OCI-LY7 (cell line): Measurements from ENCODE around the gene TCF23. TPM values are rescaled to one million over a fixed set of nuclear protein-coding genes. Genes with fewer than 3 reads are reported as not detected.

Source experiments
- BruUV-seq: library from RNA; stranded (reverse); fragments of 400-500 nt; replicated peaks from 2 replicates; lab custom pipeline; 2021; lab: Mats Ljungman, UMichigan
- CTCF ChIA-PET: fragments of 300-600 bp; sonication (Branson Sonifier 250); formaldehyde crosslinking; loops from one replicate; lab custom pipeline; 2022; ENCODE audit warnings: antibody characterized with exemption; ENCODE audit not compliant: unreplicated experiment; lab: Charles Lee
- POLR2A ChIA-PET: fragments of 300-600 bp; sonication (Branson Sonifier 250); formaldehyde crosslinking; loops from one replicate; lab custom pipeline; 2022; ENCODE audit warnings: antibody characterized with exemption; lab: Charles Lee
- DNase-seq: peaks from one replicate; pipeline ENCODE4 v3.0.0-alpha.2; 2015; ENCODE audit warnings: low spot score
- H2AFZ ChIP-seq: fragments of 200-600 bp; sonication (generic), shearing (Covaris generic); 2 replicates; pipeline ENCODE4 v1.6.1; 2014; ENCODE audit warnings: mild to moderate bottlenecking, antibody characterized with exemption, low read length, moderate library complexity
- H3K27ac ChIP-seq: fragments of 200-600 bp; sonication (generic); 2 replicates; pipeline ENCODE4 v1.5.1; 2014; ENCODE audit warnings: mixed run types, low read depth, mild to moderate bottlenecking, moderate library complexity, low read length, inconsistent platforms; ENCODE audit not compliant: poor library complexity, severe bottlenecking
- H3K36me3 ChIP-seq: fragments of 200-600 bp; sonication (generic); 2 replicates; pipeline ENCODE4 v1.6.1; 2014; ENCODE audit warnings: mild to moderate bottlenecking, antibody characterized with exemption, low read length, moderate library complexity, mixed read lengths; ENCODE audit not compliant: insufficient read depth
- H3K4me1 ChIP-seq: fragments of 200-600 bp; sonication (generic); 2 replicates; pipeline ENCODE4 v1.5.1; 2014; ENCODE audit warnings: mild to moderate bottlenecking, low read length; ENCODE audit not compliant: insufficient read depth, poor library complexity, severe bottlenecking
- H3K4me2 ChIP-seq: fragments of 200-600 bp; sonication (generic); 2 replicates; pipeline ENCODE4 v1.6.1; 2014; ENCODE audit warnings: mild to moderate bottlenecking, low read length
- H3K4me3 ChIP-seq: fragments of 200-600 bp; sonication (generic); 2 replicates; pipeline ENCODE4 v1.5.1; 2014; ENCODE audit warnings: mild to moderate bottlenecking, low read depth, low read length; ENCODE audit not compliant: poor library complexity, severe bottlenecking
- H3K79me2 ChIP-seq: fragments of 200-600 bp; sonication (generic); 2 replicates; pipeline ENCODE4 v1.6.1; 2016; ENCODE audit warnings: low read depth, mild to moderate bottlenecking, low read length, moderate library complexity, mixed read lengths; ENCODE audit not compliant: insufficient read depth
- H3K9me2 ChIP-seq: fragments of 200-600 bp; sonication (generic); 2 replicates; pipeline ENCODE4 v1.6.1; 2016; ENCODE audit warnings: mild to moderate bottlenecking, low read length, mixed read lengths; ENCODE audit not compliant: insufficient read depth
- H3K9me3 ChIP-seq: fragments of 200-600 bp; sonication (generic); 2 replicates; pipeline ENCODE4 v1.6.1; 2014; ENCODE audit warnings: mild to moderate bottlenecking, mixed run types, low read length, mixed read lengths
- H4K20me1 ChIP-seq: fragments of 200-600 bp; sonication (generic); 2 replicates; pipeline ENCODE4 v1.6.1; 2014; ENCODE audit warnings: mild to moderate bottlenecking, antibody characterized with exemption, low read length, moderate library complexity, mixed read lengths; ENCODE audit not compliant: insufficient read depth
- CTCF ChIP-seq: fragments of 200-600 bp; sonication (generic); conservative IDR thresholded peaks from 2 replicates; pipeline ENCODE4 v1.5.1; 2014; ENCODE audit warnings: mild to moderate bottlenecking, antibody characterized with exemption, low read length, moderate library complexity, mixed read lengths
- EZH2phosphoT487 ChIP-seq: fragments of 200-600 bp; sonication (generic); IDR thresholded peaks from 2 replicates; pipeline ENCODE4 v1.6.1; 2018; ENCODE audit warnings: low read depth, borderline replicate concordance, mild to moderate bottlenecking, mixed run types, antibody characterized with exemption, low read length, moderate library complexity, mixed read lengths
- intact Hi-C: fragments of 100-400 bp; cut with micrococcal nuclease; formaldehyde crosslinking; loops from one replicate; pipeline ENCODE4 v1.10.0; 2022; ENCODE audit not compliant: unreplicated experiment
- total RNA-seq, 2 experiments: library from RNA; depleted of rRNA in 1 of 2; stranded (reverse); fragments of >200 nt in 1 of 2; shearing (Covaris generic) in 1 of 2; gene quantifications; 2 replicates each; pipeline ENCODE4 v1.2.3, GENCODE V29; 2014 to 2022

TCF23 gene
- total RNA-seq, 2 experiments from 2014 or later: 0.25 TPM; not detected in 1

DNA sequence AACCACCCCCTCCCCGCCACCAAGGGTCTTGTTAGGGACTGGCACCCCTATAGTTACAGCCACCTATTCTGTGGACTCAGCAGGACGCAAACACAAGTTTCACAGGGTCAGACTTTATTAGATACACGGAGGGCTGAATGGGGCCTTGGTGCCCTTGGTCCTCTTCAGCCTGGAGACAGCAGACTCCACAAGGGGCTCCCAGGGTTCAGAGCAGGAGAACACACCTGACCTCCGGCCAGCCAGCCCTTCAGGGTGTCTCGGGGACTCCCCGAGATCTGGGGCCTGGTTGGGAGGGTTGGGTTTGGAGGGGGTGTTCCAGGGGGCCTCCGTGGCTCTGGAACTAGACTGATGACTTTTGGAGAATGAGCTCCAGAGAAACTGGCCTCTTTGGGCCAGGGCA is 12.1 kb upstream of the TCF23 start:
- Histone ChIP-seq H3K4me2 (no peak overlapping the region), H3K4me1 (peaks cover 20% of the 10 kb centered on the region), H3K27ac (no peak overlapping the region), H3K79me2 (peaks cover 20% of the 10 kb centered on the region), H3K9me3 (no peaks in the 10 kb centered on the region), H2AFZ (no peak overlapping the region), H3K4me3 (no peak overlapping the region), H4K20me1 (peaks cover 5% of the 10 kb centered on the region; the same call in 1 of the 2 replicates), H3K9me2 (no peaks in the 10 kb centered on the region), H3K36me3 (peaks cover 18% of the 10 kb centered on the region)
- no TSS peak for BruUV-seq
- DNase-seq: no peak
- TF ChIP-seq EZH2phosphoT487 (no peak), CTCF (no peak)
- intact Hi-C loops: no loop called here
- CTCF ChIA-PET: no interaction called here
- POLR2A ChIA-PET: interaction anchor here (0.6 to 0.8 kb wide), 2 partner anchors 22 to 142 kb away, joined by 3 to 4 read pairs; no protein-coding TSS in a partner anchor

DNA sequence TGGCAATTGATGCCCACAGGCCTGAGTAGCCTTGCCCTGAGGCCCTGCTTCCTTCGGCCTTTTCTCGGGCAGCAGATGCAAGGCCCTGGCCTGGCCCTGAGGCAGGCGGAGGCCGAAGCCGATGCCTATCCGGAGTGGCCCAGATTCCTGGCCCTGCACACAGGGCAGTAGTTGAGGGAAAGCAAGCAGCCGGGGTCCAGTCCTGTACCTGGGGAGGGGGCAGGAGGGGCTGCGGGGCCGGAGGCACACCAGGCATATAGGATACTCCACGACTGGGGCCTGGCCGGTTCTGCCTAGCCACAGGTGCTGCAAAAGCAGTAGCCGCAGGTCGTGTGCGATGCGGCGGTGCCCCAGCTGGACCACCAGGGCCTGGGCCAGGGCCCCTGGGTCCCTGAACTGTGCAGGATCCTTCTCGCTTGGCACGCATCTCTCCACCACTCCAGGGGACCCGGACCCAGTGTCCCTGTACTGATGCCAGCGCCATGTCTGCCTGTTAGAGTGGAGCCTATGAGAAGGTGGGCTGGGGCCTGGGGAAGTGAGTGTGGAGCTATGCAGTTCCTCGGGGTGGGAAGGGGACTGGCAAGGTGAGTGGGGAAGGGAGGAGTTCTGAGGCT is 11.4 kb upstream of the TCF23 start:
- Histone ChIP-seq H2AFZ (no peak overlapping the region), H3K27ac (no peak overlapping the region), H3K4me1 (peaks cover 20% of the 10 kb centered on the region), H4K20me1 (peaks cover 5% of the 10 kb centered on the region; the same call in 1 of the 2 replicates), H3K4me2 (no peak overlapping the region), H3K79me2 (peaks cover 19% of the 10 kb centered on the region), H3K4me3 (no peak overlapping the region), H3K9me3 (no peaks in the 10 kb centered on the region), H3K36me3 (peaks cover 11% of the 10 kb centered on the region), H3K9me2 (no peaks in the 10 kb centered on the region)
- intact Hi-C loops: no loop called here
- BruUV-seq: no TSS peak
- ChIA-PET POLR2A (interaction anchor here (0.8 kb wide), 1 partner anchor 23 kb away, joined by 3 read pairs; no protein-coding TSS in a partner anchor), CTCF (no interaction called here)
- DNase-seq: no peak
- TF ChIP-seq CTCF: no peak
- TF ChIP-seq EZH2phosphoT487: no peak

- H3K4me2 ChIP-seq: no peak overlapping the region
These were observed 10.7 kb upstream of the TCF23 start for GRCh38 chr2:27138111-27138510.

More at GRCh38 chr2:27138111-27138510, 10.7 kb upstream of the TCF23 start:
- Histone ChIP-seq H3K79me2 (peaks cover 12% of the 10 kb centered on the region), H3K36me3 (peaks cover 4% of the 10 kb centered on the region; the same call in 1 of the 2 replicates), H2AFZ (no peak overlapping the region), H4K20me1 (peaks cover 5% of the 10 kb centered on the region; the same call in 1 of the 2 replicates), H3K9me3 (peaks cover 2% of the 10 kb centered on the region; the same call in 1 of the 2 replicates), H3K27ac (no peak overlapping the region), H3K4me3 (no peak overlapping the region), H3K4me1 (peaks cover 14% of the 10 kb centered on the region), H3K9me2 (no peaks in the 10 kb centered on the region)
- ChIA-PET CTCF (no interaction called here), POLR2A (no interaction called here)
- no peak for DNase-seq
- intact Hi-C loops: no loop called here
- TF ChIP-seq EZH2phosphoT487 (no peak), CTCF (no peak)
- BruUV-seq: no TSS peak
